C1 segment of cervical spinal cord (tissue), 14 donors: Measurements from ENCODE around the gene EPB41L4B.
A peak's percentile ranks its signal among the peaks of the same experiment; 100 is the strongest.
"Not testable (repeated sequence)": the region's sequence is repeated elsewhere in the genome, so short reads cannot be mapped to it uniquely, and the experiment has no call there.

ENCODE experiments used
- DNase-seq, 14 donors: peaks; one replicate each; lab custom pipeline; 2025; lab: John Stamatoyannopoulos, UW

Gene EPB41L4B

DNA sequence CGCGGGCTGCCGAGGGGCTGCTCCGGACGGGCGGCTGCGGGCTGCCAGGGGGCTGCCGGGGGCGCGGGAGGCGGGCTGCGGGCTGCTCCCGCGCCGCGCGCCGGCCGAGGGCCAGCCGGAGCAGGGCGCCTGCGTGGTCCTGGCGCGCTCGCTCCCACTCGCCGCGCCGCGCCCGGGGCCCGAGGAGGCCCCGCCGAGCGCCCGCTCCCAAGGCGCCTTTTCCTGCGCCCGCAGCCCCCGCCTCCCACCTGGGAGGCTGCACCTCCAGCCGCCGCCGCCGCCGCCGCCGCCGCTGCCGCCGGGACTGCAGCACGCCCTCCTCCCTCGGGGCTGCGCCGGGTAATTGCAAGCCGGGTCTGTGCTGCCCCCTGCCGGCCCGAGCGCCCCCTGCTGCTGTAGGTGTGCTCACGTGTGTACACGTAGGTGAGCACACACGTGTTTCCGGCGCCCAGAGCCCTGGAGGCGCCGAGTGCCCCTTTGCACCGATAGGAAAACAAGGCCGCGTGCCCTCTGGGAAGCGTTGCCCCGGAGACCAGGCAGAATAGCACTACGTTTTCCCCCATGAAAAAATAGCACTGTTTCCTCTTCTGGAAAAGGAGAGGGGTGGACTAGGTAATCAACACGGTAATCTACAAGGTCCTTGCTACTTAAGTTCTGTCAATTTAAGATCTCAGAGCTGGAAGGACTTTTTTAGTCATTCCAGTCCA lies at the start of gene EPB41L4B:
Gene EPB41L4B (minus strand): TSS at position 318 of the 707 bp plus-strand sequence. CDS start 613 bp downstream, outside the sequence.
- peak in 12 of 14 donors; percentile 23 to 79 (median 58) for DNase-seq

DNA sequence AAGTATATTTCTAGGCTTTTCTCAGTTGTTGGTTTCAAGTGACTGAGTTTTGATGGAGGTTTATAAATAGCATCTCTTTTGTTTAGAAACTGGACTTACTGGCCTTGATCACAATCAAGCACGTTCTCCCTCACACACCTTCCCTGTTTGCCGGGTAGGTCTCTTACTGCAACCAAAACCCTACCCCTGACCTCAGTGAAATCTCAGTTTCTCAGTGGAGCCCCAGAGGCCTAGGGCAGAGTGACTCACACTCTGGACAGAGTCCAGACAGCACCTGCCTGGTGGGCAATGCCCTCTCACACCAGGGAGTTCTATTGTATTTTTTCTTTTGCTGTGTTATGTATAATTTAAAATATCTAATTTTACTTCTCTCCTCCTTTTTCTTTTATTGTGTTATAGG lies 48.4 kb upstream of the EPB41L4B start:
- DNase-seq = no peak

DNA sequence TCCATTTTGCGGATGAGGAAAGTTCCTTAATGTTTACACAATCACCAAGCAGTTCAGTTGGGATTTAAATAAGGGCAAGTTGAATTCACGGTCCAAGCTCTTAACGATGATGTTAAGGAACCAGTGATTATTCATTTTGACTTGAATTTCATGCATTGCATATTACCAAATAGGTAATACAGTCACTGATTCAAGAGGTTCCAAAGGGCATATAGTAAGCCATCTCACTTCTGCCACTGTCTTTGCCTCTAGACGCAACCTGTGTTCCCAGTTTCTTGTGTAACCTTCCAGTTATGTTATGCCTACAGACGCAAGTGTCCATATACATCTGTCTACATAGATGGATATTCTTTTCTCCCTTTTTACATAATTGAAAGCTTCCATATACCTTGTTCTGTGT lies 39.9 kb upstream of the EPB41L4B start:
- DNase-seq = no peak

DNA sequence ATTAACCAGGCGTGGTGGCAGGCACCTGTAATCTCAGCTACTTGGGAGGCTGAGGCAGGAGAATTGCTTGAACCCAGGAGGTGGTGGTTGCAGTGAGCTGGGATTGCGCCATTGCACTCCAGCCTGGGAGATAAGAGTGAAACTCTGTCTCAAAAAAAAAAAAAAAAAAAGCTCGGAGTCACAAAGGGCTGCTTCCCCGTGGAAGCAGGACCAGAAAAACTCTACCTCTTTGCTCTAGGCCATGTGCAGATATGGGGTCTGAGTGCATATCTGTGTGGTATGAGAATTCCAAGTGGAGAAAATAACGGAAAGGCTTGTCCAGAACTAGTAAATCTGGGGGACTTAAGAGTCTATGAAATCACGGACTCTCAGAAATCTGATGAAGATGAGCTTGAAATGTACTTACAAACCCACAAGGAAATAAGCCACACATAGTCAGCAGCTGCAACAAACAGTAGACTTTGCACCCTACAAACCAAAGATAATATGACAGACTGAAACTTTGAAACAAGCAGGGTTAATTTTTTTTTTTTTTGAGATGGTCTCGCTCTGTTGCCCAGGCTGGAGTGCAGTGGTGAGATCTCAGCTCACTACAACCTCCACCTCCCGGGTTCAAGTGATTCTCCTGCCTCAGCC lies 38.2 kb upstream of the EPB41L4B start:
- DNase-seq = not testable (repeated sequence)

DNA sequence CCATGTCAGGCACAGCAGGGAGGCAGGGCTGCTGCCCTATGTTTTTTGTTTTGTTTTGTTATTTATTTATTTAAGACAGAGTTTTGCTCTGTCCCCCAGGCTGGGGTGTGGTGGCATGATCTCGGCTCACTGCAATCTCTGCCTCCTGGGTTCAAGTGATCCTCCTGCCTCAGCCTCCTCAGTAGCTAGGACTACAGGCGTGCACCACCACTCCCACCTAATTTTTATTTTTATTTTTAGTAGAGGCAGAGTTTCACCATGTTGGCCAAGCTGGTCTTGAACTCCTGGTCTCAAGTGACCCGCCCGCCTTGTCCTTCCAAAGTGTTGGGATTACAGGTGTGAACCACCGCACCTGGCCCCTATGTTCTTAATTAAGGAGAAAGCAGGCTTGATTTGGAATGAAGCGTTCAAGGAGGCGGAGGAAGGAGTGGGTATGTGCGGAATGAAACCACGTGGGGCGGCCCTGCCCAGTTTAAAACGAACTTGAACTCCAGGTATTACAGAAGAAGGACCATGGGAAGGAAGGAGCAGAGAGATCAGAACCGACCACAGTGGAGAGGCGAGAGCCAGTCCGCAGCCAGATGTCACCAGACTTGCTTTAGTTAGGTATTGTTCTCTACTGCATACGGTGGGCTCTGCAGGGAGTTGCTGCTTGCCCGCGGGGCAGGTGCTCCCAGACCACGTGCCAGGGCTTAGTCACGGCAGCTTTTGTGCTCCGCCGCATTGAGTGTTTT lies 34.9 kb upstream of the EPB41L4B start:
- no peak for DNase-seq

DNA sequence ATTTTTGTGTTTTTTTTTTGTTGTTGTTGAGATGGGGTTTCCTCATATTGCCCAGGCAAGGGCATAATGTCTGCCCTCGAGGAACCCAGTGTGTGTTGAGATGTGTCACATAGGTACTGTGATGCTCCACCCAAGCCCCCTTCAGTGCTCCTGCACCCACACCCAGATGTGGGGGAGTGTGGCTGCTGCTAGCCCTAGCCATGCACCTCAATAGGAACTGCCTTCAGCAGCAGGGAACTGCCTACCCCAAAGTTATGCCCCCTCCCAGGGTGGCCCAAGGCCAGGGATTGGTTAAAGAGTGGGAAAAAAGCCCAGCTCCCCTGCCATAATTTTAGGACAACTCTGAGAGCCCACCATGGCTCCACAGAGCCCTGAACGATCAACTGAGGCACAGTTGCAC lies 33.3 kb upstream of the EPB41L4B start:
- DNase-seq = no peak

DNA sequence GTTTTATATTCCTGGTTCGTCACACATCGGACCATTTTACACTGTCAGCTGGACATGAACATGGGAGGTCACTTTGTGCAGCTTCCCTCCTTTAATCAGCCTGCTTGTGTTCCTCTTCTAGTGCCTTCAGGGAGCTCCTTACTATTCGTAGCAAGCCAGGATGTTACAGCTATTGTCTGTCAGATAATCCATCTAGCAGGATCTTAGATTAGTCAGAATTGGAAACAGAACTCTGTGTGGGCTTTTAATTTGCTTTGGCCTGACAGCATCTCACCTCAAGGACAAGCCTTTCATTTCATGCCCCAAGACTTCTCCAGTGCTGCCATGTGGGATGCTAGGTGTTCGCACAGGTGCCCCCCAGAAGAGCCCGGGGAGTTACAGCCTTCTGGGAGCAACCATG lies 30.2 kb upstream of the EPB41L4B start:
- no peak for DNase-seq

DNA sequence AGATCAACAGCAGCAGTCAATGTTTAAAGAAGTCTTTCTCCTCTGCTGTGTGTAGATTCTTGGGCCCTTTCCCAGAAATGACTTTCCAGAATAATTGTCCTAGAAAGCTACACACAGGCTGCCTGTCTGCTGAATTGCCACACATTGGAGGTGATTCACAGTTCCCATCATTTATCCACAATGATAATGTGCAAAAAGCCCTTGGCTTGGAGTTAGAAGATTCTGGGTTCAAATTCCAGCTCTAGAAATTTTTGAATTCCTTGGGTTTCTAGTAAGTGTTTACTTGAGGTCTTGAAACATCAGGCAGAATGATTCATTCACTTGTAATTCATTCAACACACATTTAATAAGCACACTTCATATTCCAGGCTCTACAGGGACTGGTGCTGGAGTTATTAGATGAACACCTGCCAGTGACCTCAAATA lies 28.6 kb upstream of the EPB41L4B start:
- peak in 2 of 14 donors; percentile 35 to 53 for DNase-seq

DNA sequence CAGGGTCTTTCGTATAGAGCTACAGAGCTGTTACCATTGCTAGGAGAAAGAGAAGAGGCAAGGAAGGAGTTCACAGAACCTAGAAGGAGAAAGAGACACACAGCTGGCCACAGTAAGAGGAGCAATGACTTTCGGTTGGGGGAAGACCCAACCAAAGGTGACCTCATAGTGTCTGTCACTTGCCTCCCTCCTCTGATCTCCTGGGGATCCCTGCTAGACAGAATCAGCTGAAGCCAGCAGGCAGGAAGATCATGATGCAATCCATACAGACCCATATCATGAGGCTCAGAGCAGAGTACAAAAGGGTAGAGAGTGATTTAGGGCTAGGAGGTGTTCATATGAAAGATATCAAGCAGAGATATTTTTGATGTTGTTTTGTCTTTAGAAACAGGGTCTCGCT lies 26.0 kb upstream of the EPB41L4B start:
- DNase-seq = no peak

DNA sequence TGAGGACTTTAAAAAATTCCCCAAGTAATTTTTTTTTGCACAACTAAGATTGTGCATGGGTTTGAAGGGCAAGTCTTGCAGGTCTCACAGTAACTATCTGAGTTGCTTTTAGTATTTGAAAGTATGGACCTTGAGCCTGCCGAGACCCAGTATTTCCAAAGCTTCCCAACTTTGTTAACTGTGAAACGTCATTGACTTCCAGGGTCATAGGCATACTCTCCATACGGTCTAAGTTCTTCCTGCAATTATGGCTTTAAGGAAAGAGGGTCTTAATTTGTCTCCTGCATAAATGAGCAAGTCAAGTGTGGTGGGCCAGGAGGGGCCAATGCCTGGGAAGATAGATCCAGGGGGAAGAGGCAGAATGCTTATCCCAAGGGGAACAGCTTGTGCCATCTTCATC lies 24.0 kb upstream of the EPB41L4B start:
- no peak for DNase-seq

DNA sequence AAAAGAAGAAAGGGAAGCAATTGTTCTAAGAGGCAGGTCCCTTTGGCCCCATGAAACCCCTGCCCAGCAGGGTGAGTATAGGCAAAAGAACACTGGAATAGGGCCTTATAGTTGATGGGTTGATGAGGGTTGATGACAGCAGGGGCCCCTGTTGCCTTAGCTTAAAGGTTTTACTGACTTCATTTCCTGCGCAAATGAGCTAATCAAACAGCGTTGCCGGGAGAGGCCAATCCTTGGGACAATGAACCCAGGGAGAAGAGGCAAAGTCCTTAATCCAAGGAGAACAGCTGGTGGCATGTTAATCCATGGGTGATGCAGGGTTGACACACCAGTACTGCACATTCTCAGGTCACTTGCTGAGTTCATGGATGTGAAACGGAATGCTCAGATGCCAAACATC lies 22.0 kb upstream of the EPB41L4B start:
- no peak for DNase-seq

DNA sequence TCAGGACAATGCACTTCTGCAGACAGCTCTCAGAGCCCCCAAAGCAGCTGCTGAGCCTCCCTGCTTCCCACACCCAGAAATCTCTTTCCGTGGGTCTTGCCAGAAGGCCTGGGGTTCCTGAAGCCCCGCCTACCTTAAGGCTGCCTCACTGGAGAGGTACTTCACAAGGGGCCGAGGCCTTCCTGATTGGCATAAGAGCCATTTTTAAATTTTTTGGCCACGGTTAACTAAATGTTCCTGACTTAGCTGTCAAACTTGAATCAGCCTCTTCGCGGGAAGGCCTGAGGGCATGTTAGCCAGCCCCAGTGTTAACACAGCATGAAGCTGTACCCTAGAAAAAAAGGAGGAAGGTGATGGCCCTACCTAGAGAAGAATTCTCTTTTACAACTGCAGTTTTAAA lies 20.7 kb upstream of the EPB41L4B start:
- no peak for DNase-seq

DNA sequence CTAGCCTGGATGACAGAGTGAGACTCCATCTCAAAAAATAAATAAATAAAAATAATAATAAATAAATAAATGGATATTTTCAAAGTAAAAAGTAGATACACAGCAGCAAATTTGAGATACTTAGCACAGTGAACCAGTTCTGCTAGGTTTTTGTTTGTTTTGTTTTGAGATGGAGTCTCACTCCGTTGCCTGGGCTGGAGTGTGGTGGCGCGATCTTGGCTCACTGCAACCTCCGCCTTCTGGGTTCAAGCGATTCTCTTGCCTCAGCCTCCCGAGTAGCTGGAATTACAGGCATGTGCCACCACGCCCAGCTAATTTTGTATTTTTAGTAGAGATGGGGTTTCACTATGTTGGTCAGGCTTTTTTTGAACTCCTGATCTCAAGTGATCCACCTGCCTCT lies 20.1 kb upstream of the EPB41L4B start:
- not testable (repeated sequence) for DNase-seq

DNA sequence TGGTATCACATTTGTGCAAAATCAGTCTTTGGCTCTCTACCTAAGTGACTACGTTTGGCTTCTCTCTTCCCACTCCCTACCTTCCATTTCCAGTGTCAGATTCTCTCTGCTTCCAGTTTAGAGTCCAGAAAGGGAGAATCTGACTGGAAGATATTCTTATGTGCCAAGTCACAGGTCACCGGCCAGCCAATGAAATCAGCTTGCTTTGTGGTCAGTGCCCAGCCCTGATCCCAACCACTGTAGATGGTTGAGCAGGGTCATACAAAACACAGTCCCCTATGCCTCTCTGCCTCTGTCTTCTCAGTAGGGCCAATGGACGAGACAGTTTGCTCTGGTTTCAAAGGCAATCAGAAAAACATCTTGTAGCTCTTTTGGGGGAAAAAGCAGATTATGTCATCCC lies 15.6 kb upstream of the EPB41L4B start:
- DNase-seq = no peak

DNA sequence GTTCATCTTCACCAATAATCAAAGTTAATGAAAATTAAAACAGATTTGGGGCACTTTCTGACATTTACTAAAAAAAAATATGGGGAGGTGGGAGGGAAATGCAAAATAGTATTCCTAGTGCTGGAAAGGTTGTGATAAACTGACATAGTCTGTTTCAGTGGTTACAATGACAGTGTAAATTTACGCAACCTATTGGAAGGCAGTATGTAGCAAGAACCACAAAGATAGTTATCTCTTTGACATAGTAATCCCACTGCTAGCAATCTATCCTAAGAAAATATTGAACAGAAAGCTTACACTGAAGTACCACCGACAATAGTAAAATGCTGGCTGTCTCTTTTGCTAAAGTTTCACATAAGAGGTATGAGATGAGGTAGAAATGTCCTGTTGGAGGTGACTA lies 15.1 kb upstream of the EPB41L4B start:
- DNase-seq = no peak

DNA sequence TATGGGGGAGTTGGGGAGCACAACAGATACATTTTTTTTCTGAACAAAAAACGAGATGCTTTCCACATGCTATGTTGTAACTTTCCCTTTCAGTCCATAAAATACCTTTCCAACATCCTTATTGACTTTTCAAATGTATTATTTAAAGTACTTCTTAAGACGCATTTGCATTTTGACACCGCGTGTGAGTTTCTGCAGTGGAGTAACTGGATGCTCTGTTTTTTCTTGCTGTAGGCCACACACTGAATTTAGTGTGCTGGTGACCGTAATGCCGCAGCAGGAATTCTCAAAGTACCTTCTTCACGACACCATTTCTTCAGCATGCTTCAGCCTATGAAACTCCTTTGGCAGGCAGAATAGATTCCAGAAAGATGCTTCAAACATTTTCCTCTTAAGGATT lies 14.3 kb upstream of the EPB41L4B start:
- no peak for DNase-seq

DNA sequence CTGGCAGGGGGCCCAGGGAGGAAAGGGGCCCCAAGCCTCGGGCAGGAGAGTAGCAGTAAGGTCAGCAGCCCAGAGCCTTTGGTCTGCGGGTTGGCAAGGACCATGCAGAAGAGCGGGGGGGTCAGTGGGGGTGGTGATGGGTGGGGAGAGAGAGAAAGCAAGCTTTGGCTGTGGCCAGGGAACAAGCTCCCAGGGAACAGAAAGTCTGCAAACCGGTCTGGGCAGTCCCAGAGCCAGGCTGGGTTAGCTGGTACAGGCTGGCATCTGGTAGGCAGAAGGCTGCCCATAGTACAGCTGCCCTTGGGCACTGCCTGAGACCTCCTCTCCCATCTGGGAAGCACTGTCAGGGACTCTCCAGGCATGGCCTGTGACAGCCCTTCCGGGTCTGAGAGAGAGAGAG lies 10.5 kb upstream of the EPB41L4B start:
- peak in 10 of 14 donors; percentile 10 to 73 (median 41) for DNase-seq

DNA sequence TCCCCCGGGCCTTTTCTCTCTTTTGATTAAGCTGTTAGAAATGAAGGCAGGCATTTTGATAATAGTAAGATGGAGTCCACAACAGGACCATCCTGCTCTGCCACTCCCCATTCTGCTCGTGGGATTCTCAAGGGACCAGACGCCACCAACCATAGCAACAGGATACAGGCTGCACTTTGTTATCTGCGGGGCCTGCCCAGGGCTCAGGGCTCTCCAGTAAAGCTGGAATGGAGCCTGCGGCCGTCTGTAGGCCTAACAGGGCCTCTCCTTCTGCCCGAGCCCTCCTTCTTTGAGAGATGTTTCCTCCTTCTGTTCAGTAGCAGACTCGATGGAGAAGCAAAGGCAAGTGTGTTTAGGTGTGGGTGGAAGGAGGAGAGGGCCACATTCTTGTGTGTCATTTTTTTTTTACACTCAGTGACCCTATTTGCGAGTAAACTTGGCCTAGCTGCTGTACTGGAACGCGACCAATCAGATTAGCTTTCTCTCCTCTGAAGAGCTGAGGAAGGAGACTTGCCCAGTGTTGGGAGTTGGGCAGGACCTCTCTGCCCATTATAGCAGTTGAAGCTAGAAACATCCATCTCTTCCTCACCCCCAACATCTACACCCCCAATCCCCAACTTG lies 8.9 kb upstream of the EPB41L4B start:
- no peak for DNase-seq

DNA sequence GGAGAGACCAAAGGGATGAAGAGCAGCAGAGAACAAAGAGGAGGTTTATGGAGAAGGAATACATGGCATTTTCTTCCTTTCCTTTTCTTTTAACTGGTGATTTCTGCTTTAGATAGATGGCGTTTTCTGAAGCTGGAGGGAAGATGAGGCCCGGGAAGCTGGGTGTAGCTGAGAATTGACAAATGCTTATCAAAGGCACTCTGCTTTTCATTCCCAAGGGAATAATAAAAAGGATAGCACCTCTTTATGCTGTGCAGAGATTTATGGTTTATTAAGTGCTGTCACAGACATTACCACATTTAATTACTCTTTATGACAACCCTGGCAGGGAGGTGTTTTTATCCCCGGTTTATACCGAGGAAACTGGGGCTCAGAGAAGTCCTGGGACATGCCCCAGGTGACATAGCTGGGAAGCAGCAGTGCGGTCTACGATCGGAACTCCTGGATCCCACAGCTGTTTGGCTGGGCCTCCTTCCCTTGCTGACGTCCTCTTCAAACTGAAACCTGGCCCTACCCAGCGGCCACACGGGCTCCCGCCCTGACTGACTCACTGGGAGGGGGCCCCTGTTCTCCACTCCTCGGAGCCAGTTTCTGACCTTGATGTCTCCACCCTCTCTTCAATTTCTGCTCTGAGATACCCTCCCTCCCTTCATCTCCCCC lies 8.2 kb upstream of the EPB41L4B start:
- no peak for DNase-seq

DNA sequence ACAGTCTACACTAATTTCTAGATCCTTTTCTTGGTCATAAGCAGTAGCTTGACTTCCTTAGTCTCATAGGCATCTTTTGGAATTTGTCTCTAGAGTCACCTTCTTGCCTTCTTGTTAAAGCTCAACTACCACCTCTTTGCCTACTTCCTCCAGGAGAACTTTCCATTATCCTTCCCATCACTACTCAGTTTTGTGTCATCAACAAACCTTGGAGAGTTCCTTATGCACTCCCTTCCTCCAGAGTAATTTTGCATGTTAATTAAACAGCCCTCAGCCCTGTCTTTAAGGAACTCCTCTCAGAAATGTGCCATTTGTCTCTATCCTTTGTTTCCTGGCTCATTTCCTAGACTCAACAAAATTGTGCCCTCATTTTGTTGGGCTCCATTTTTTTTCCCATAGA lies 4.2 kb upstream of the EPB41L4B start:
- no peak for DNase-seq

DNA sequence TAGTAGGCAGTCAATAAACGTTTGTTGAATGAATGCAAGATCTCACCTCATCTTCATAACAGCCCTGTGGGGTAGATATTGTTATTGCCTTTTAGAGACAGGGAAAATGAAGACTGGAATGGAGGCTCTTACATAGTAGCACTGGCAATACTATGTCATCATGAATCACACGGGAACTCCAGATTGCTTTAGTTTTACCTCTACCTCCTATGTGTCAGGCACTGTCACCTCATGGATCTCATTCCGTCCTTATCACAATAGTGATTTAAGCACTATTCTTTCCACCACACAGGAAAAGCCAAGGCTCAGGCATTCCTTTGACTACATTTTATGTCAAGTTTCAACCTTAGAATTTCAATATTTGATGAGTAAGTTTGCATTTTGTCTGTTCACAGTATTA lies 2.9 kb upstream of the EPB41L4B start:
- DNase-seq = no peak

DNA sequence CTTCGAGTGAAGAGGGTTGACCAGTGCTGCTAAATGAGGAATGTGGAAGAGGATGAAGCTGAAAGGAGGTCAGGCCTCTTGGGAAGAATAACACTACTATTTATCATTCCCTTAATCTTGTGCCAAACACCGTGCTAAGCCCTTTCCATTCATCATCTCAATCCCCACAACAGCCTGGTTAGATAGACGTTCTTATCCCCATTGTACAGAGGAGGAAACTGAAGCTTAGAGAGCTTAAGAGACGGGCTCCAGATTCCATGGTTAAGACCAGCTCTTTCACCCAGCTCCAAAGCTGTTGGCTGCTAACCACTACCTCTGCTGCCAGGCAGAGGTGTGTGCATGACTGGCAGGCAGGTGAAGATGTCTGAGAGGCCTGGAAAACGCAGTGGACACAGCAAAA lies 868 bp upstream of the EPB41L4B start:
- DNase-seq = no peak
